ENCODE results near the gene TIMM23B. TPM values are rescaled to one million over a fixed set of nuclear protein-coding genes. Genes with fewer than 3 reads are reported as not detected.
"Not testable (repeated sequence)": the region's sequence is repeated elsewhere in the genome, so short reads cannot be mapped to it uniquely, and the experiment has no call there.

The TIMM23B gene, protein sequence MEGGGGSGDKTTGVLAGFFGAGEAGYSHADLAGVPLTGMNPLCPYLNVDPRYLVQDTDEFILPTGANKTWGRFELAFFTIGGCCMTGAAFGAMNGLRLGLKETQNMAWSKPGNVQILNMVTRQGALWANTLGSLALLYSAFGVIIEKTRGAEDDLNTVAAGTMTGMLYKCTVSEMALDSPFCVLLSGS
- 10 to 100 TPM; 13.0 to 14.8 TPM for total RNA-seq

DNA sequence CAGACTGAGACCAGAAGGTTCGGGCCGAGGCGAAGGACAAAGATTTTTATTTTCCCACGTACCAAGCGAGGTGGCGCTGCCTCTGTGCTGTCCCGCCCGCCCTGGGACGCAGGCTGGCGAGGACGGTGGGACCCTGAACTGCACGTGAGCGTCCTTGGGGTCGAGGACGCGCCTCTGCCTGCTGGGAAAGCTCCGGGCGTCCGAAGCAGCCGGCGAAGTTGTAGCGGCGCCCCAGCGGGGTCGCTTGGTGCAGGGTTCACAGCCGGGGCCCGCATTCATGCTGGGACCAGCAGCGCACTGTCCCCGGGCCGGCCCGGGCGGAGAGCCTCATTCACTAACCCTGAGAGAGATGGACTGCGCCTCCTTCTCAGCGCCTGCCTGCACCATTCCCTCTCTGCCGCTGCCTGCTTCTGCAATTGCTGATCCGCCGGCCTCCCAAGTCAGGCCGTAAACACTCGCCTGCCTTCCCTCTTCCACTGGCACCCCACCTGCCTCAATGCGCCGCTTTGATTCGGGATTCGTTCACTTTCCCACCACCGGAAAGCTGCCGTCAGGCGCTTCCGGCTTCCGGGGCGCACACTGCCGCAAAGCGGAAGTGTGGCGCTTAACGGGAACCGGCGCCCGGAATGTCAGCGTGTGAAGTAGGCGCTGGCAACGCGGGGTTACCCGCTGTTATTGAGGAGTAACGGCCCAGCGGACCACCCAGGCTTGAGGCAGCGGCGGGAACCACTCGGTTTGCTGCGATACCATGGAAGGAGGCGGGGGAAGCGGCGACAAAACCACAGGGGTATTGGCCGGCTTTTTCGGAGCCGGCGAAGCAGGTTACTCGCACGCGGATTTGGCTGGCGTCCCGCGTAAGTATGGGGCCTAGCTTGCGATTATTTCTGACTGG is at the start of gene TIMM23B, which contains the start of gene PARG:
Gene TIMM23B, plus strand, starts transcription at position 607 of the 892 bp plus-strand sequence. Its CDS starts 142 bp downstream, at position 749.
Gene PARG, minus strand, starts transcription at position 581 of the 892 bp plus-strand sequence. Its CDS starts 302 bp downstream, at position 279.
- peak; percentile 83 for DNase-seq
- CTCF ChIA-PET, H3K9me3 Mint-ChIP-seq, H3K27me3 Mint-ChIP-seq, POLR2A ChIA-PET: not testable (repeated sequence)
- H3K27ac Mint-ChIP-seq: peak within 1 kb of the TSS; percentile 82
- peak within 1 kb of the TSS; percentile 92 for H3K4me3 Mint-ChIP-seq
- H3K36me3 Mint-ChIP-seq (ENCODE audit: low read depth): peaks cover 13% of the 10 kb centered on the region
- peaks cover 34% of the 10 kb centered on the region for H3K4me1 Mint-ChIP-seq

DNA sequence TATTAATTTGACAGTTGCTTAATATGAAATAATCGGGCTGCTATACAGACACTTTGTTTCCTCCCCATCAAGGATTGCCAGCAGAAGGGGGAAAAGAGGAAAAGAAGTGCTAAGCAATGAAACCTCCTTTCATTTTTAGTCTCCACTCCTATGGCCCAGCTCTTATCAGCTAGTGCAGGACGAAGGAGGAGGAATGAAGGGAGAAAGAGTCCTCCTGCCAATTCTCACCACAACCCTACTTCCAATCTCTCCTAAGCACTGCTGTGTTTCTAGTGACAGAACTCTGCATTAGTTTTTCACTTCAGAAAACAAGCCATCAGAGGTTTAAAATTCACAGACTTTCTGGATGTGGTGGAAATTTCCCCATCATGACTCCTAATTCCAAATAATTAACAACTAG is 41.9 kb upstream of the TIMM23B start:
- H3K36me3 Mint-ChIP-seq (ENCODE audit: low read depth): peaks cover 17% of the 10 kb centered on the region
- H3K4me1 Mint-ChIP-seq, DNase-seq, H3K4me3 Mint-ChIP-seq, CTCF ChIA-PET, POLR2A ChIA-PET, H3K9me3 Mint-ChIP-seq, H3K27ac Mint-ChIP-seq, H3K27me3 Mint-ChIP-seq: not testable (repeated sequence)

DNA sequence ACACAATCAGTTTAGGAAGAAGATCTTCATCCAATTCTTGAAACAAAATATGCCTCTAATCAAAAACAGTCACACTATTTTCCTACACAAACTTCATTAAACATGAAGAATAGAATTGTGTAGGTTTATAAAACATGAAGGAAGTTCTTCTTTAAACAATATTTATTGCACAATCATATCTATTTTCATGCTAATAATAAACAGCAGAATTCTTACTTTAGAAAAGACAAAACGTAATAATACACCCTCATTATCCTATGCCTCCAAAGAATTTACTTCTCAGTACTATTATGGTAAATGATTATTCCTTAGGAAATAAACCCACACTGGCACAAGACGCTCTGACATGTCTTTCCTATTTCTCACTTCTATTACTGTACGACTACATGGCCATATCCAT is 41.4 kb upstream of the TIMM23B start:
- H3K27me3 Mint-ChIP-seq, H3K27ac Mint-ChIP-seq, H3K4me3 Mint-ChIP-seq, H3K9me3 Mint-ChIP-seq, CTCF ChIA-PET, POLR2A ChIA-PET, DNase-seq, H3K4me1 Mint-ChIP-seq: not testable (repeated sequence)
- H3K36me3 Mint-ChIP-seq (ENCODE audit: low read depth): peaks cover 16% of the 10 kb centered on the region

DNA sequence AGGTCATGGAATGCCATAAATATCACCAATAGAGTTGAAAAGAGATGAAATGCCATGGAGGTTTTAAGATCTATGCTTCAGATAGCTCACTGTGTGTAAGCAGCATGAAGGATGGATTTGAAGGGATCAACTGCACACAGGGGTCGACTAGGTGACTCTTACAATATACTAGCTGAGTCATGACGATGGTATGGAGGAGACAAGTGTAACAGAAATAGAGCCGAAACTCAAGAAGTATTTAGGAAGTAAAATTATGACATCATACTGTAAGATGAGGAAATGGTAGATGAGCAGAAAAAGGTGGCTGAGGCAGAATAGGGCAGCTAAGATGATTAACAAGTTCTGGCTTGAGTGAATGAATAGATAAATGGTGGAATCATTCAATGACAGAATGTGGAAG is 38.0 kb upstream of the TIMM23B start:
- H3K4me1 Mint-ChIP-seq; H3K27ac Mint-ChIP-seq; H3K4me3 Mint-ChIP-seq; H3K9me3 Mint-ChIP-seq; H3K27me3 Mint-ChIP-seq; CTCF ChIA-PET; POLR2A ChIA-PET; DNase-seq; H3K36me3 Mint-ChIP-seq (ENCODE audit: low read depth): not testable (repeated sequence)

DNA sequence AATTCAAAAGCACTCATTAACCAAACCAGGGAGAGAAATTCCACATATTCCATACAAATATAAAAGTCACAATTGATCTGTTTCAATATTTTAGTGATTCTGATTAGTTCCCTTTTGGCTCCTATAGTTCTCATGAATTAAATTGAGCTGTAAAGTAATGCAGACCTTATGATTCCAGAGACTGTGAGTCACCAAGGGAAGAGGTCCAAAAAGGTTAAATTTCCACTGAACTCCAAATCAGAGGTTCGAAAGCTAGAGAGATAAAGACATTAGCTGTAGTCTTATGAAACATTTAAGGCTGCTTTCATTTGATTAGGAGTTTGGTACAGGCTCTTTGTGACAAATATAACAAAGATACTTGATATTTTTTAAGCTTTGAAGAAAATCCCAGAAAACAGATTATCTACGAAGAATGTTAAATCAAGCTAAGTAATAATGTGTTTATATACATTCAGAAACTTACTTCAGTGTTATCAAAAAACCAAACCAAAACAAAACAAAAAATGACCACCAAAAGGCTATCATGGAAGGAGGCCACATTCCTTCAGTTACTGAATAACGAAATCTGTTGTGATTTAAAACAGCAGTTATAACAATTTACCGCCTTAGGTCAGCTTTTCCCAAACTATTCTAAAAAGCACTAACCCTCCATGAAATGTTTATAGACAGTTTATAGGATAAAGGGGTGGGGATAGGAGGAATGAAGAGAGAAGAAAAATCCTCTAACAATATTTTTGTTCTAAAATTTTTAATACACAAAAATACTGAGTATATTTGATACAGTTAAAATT is 33.4 kb upstream of the TIMM23B start:
- H3K4me3 Mint-ChIP-seq; CTCF ChIA-PET; H3K27me3 Mint-ChIP-seq; DNase-seq; H3K9me3 Mint-ChIP-seq; H3K4me1 Mint-ChIP-seq; H3K27ac Mint-ChIP-seq; H3K36me3 Mint-ChIP-seq (ENCODE audit: low read depth); POLR2A ChIA-PET: not testable (repeated sequence)

DNA sequence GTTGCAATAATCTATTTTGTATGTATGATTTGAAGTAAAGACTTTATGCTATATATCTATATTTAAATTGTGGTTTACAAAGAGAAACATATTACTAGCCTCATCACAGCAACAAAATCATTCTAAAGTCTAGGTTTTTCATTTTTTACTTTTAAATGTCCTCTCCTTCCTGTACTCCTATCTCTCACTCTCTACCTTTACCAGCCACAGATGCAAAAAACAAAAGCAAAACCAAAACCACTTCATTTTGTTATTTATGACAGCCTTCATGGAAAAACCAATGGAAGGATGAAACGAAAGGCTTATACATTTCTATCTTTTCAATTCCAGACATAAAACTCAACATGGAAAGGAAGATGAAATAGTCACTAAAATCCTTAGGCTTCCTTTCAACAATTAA is 31.6 kb upstream of the TIMM23B start:
- DNase-seq; H3K4me3 Mint-ChIP-seq; CTCF ChIA-PET; H3K4me1 Mint-ChIP-seq; H3K27ac Mint-ChIP-seq; H3K27me3 Mint-ChIP-seq; H3K36me3 Mint-ChIP-seq (ENCODE audit: low read depth); H3K9me3 Mint-ChIP-seq; POLR2A ChIA-PET: not testable (repeated sequence)

DNA sequence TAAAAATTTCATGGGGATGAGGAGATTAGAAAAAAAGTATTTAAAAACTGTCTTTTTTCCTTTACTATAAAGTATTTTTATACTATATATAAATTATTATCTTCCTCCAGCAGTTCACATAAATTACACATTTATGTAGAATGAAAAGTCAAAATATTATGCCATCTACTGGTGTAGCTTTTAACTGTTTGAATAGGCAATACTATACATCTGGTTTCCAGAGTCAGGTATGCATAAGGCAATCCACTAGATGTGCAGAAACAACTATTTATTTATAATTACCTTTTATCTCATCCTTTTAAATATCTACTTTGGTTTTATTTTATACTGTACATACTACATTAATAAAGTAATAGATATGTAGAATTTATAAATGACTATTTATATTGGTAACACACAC is 25.4 kb upstream of the TIMM23B start:
- POLR2A ChIA-PET; DNase-seq; CTCF ChIA-PET; H3K9me3 Mint-ChIP-seq; H3K36me3 Mint-ChIP-seq (ENCODE audit: low read depth); H3K4me3 Mint-ChIP-seq; H3K27me3 Mint-ChIP-seq; H3K4me1 Mint-ChIP-seq; H3K27ac Mint-ChIP-seq: not testable (repeated sequence)

DNA sequence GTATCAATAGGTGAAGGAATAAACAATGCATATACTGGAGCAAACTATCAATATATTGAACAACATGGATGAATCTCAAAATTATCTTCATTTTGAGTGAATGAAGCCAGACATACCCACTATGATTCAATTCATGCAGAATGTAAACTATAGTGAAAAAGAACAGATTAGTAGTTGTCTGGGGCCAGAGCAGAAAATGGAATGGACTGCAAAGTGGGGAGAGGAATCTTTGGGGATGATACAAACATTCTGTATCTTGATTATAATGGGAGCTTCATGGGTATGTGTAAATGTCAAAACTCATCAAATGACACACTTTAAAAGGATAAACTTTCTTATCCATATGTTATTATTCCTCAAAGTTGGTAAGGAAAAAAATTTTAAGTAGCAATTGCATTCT is 23.9 kb upstream of the TIMM23B start:
- CTCF ChIA-PET; POLR2A ChIA-PET; H3K4me3 Mint-ChIP-seq; DNase-seq; H3K27ac Mint-ChIP-seq; H3K4me1 Mint-ChIP-seq; H3K27me3 Mint-ChIP-seq; H3K36me3 Mint-ChIP-seq (ENCODE audit: low read depth); H3K9me3 Mint-ChIP-seq: not testable (repeated sequence)

DNA sequence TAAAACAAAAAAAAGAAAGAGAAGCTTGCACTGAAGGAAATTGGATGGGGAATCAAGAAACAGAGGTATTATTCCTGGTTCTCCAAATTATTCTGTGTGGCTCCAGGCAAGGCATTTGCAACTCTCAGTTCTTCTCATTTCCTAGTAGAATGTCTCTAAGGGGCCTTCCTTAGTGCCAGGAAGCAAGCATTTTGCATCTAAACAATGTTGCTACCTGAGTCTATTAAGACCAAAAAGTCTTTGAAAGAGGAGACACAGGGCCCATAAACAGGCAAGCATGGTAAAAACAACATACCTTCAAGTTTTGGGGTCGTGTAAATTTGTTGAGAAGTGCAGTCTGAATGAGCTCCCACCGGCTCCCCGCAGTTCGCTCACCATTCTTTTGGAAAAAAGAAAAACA is 19.8 kb upstream of the TIMM23B start:
- H3K27ac Mint-ChIP-seq; H3K27me3 Mint-ChIP-seq; H3K36me3 Mint-ChIP-seq (ENCODE audit: low read depth); H3K9me3 Mint-ChIP-seq; H3K4me3 Mint-ChIP-seq; CTCF ChIA-PET; DNase-seq; H3K4me1 Mint-ChIP-seq; POLR2A ChIA-PET: not testable (repeated sequence)

DNA sequence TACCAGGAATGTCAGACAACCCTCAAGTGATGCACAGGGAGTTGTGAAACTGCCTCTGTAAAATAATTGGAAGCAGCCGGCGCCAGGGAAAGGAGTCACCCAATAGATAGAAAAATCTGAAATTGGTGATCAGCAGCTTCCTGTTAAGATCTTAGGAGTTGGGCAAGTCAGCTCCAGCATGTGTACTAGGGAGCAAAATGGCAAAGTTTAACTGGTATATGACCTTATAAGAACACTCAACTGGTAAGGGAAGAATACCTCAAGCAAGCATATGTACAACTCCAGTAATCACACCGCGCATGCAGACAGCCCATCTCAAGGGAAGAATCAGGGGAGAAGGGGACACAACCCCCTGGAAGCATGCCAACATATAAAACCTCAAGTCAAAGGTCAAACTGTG is 18.3 kb upstream of the TIMM23B start:
- DNase-seq; POLR2A ChIA-PET; H3K9me3 Mint-ChIP-seq; H3K27me3 Mint-ChIP-seq; H3K27ac Mint-ChIP-seq; H3K36me3 Mint-ChIP-seq (ENCODE audit: low read depth); CTCF ChIA-PET; H3K4me1 Mint-ChIP-seq; H3K4me3 Mint-ChIP-seq: not testable (repeated sequence)

DNA sequence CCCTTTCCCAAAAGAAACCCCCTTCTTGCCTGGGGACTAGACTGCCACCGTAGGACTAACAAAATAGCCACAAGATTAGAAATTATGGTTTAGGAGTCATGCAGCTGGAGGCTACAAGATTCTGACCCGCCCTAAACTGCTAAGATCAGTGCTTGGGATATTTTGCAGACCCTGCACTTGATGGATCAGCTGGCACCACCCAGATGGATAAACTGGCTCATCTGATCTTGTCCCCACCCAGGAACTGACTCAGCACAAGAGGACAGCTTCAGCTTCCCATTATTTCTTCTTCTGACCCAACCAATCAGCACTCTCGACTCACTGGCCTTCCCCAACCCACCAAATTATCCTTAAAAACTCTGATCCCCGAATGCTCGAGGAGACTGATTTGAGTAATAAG is 10.6 kb upstream of the TIMM23B start:
- H3K4me1 Mint-ChIP-seq; H3K27me3 Mint-ChIP-seq; H3K4me3 Mint-ChIP-seq; DNase-seq; CTCF ChIA-PET; H3K9me3 Mint-ChIP-seq; H3K27ac Mint-ChIP-seq; H3K36me3 Mint-ChIP-seq (ENCODE audit: low read depth); POLR2A ChIA-PET: not testable (repeated sequence)

DNA sequence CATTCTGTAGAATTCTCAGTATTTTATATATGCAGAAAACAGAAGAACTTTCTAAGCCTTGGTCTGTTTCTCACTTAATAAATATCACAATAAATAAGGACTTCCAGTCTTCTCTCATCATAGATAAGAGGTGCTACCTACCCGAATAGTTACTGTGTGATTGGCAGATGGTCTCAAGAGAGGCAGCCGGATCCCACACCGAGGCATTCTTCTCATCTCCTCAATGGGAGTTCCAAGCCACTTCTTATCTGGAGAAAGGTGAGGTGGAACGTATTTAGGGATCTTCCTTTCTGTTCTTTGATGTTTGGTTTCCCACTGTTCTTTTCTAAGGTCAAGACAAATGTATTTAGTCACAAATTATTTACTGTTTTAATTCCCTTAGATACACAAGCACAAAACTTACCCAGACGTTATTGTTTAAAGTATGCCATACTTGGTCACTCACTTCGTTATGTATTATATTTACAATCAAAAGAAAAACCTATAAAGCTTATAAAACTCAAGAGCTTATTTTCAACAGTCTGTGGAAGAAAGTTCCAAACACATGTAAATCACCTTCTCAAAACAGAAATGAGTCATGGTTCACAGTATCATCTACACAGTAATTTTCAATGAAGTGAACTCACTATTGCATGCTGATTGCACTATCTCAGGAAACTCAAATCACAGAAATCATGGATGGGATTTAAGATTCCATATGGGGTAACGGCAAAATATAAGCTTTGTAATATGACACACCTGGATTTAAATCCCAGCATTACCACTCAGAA is 9.7 kb upstream of the TIMM23B start:
- H3K9me3 Mint-ChIP-seq; H3K36me3 Mint-ChIP-seq (ENCODE audit: low read depth); DNase-seq; H3K27me3 Mint-ChIP-seq; H3K27ac Mint-ChIP-seq; H3K4me3 Mint-ChIP-seq; POLR2A ChIA-PET; H3K4me1 Mint-ChIP-seq; CTCF ChIA-PET: not testable (repeated sequence)

DNA sequence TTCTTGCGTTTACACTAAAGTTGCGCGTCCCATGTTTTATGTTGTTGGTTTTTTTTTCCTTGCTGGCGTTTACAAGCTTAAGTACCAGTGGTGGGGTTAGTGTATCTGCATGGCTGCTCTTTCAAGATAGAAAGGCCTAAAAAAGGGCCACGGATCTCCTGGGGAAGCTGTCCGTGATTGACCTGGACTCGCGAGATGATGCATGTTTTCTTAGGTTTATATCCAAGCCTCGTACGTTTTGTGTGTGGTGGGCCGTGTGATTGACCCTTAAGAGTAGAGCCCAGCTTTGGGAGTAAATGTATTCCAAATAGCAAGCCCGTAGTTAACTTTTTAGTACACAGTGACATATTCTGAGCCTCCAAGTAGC is 469 bp downstream of the TIMM23B start:
- H3K9me3 Mint-ChIP-seq, POLR2A ChIA-PET, DNase-seq, CTCF ChIA-PET, H3K27me3 Mint-ChIP-seq: not testable (repeated sequence)
- H3K36me3 Mint-ChIP-seq (ENCODE audit: low read depth): peaks cover 17% of the 10 kb centered on the region
- peak overlapping the region; percentile 92 for H3K4me3 Mint-ChIP-seq
- peak overlapping the region; percentile 82 for H3K27ac Mint-ChIP-seq
- H3K4me1 Mint-ChIP-seq: peaks cover 37% of the 10 kb centered on the region

Data from activated CD4-positive, alpha-beta memory T cell treated with anti-CD3 and anti-CD28 coated beads, Interleukin-2, amount 10 ng/mL, durations not matched to agents 7 days and 5 days (primary cell).